Fibroblast of pulmonary artery (primary cell): ENCODE measurements around the gene EYA2.

ENCODE experiments used
- DNase-seq: peaks from one replicate; pipeline ENCODE4 v3.0.0-alpha.2; 2010; ENCODE audit warnings: low read depth
- H3K4me3 ChIP-seq: replicated peaks from 2 replicates; pipeline ENCODE4 v1.5.1; 2011; ENCODE audit warnings: low read depth, mild to moderate bottlenecking, control low read depth, low read length, moderate library complexity
- TF ChIP-seq, protein P1 (sequence below): IDR thresholded peaks from 2 replicates; pipeline ENCODE4 v1.5.1; 2011; ENCODE audit warnings: mild to moderate bottlenecking, control low read depth, low read length, inconsistent platforms; ENCODE audit errors: missing control alignments

The EYA2 gene

DNA sequence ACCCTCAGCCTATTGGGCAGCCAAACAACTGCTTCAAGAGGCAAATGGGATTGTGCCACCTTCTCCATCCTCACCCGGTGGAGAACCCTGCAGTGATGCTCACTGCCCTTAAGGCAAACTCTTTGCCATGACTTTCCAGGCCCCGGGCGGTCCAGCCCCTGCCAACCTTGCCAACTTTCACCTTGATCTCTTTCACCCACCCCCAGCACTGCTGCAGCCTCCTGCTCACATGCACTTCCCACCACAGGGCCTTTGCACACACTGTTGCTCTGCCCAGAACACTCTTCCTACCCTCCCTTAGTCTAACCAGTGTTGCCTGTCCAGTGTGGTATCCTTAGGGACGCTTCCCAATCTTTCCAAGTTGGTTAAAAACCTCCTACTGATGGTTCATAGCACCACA lies 221.1 kb downstream of the EYA2 start:
- TF ChIP-seq, protein P1, sequence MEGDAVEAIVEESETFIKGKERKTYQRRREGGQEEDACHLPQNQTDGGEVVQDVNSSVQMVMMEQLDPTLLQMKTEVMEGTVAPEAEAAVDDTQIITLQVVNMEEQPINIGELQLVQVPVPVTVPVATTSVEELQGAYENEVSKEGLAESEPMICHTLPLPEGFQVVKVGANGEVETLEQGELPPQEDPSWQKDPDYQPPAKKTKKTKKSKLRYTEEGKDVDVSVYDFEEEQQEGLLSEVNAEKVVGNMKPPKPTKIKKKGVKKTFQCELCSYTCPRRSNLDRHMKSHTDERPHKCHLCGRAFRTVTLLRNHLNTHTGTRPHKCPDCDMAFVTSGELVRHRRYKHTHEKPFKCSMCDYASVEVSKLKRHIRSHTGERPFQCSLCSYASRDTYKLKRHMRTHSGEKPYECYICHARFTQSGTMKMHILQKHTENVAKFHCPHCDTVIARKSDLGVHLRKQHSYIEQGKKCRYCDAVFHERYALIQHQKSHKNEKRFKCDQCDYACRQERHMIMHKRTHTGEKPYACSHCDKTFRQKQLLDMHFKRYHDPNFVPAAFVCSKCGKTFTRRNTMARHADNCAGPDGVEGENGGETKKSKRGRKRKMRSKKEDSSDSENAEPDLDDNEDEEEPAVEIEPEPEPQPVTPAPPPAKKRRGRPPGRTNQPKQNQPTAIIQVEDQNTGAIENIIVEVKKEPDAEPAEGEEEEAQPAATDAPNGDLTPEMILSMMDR, result no peak
- DNase-seq, result no peak
- no peak overlapping the region for H3K4me3 ChIP-seq

DNA sequence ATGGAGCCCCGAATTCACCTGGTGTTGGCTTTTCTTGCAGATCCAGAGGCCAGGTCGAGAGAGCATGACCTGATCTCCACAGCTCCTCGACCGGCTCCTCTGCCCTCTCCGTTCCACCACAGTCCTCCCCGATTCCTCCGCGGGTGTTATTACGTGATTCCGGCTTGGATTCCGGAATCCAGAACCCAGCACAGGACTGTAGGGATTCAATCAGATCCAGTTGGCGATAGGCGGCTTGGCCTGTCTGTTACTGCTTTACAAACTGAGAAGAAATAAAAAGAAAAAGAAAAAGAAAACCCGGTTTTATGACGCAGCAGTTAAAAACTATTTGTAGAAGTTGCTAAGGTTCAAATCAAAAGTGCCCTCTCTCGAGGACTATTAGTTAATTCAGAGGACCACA lies 222.7 kb downstream of the EYA2 start:
- DNase-seq, result no peak
- TF ChIP-seq, protein P1, result no peak
- no peak overlapping the region for H3K4me3 ChIP-seq

DNA sequence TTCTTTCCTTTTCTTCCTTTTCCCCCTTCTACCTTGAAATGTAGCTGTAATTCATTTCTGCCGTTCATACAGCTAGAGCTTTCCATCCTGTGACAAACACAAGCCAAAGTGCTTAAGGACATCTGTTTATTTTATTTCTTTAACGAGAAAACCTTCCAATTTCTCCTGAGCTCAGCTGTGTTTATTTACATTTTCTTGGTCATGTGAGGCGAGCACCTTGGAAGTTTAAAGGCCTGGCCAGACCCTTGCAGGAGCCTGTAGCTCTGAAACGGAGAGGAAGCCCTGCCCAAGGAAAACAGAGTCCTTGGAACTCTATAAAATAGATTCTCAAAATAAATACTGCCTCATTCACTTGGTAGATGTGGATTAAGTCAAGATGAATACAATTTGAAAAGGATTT lies 223.1 kb downstream of the EYA2 start:
- H3K4me3 ChIP-seq, result no peak overlapping the region
- no peak for DNase-seq
- TF ChIP-seq, protein P1, result no peak

GRCh38 chr20:47118206-47118605 lies 223.6 kb downstream of the EYA2 start:
- no peak overlapping the region for H3K4me3 ChIP-seq
- no peak for DNase-seq
- TF ChIP-seq, protein P1, result no peak

DNA sequence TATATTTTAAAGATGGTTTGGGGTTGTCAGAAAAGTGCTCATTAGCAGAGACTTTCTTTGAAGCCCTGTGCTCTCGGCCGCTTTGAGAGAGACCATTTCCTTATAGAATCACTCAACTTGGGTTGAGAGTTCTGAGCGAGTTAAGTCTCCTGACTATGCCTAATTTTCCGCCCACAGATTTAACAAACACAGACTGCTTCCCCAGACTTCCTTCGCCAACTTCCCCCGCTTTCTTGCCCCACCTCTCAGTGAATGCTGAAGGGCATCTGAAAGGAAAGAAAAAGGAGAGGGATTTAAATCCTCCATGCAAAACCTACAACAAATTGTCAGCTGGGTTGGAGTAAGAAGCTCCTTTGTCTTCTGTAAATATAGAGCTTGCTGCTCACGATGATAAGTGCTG lies 224.0 kb downstream of the EYA2 start:
- DNase-seq, result no peak
- H3K4me3 ChIP-seq, result no peak overlapping the region
- TF ChIP-seq, protein P1, result no peak

- no peak for DNase-seq
- H3K4me3 ChIP-seq, result no peak overlapping the region
- TF ChIP-seq, protein P1, result no peak
Observed at GRCh38 chr20:47120346-47120936, 225.8 kb downstream of the EYA2 start.

DNA sequence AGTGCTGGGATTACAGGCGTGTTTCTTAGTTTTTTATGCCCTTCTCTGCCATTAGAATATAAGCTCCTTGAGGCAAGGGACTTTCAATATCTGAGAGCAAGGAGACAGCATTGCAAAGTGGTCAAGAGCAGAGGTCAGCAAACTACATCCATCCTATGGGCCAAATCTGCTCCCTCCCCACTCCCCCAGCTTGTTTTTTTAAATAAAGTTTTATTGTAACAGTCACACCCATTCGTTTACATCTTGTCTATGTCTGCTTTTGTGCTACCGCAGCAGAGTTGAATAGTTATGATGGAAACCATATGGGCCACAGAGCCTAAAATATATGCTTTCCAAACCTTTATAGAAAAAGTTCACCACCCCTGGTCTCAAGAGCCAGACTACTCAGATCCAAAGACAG lies 227.9 kb downstream of the EYA2 start:
- no peak for DNase-seq
- no peak overlapping the region for H3K4me3 ChIP-seq
- TF ChIP-seq, protein P1, result no peak
